ENCODE results near the gene BTBD2.
A peak's percentile ranks its signal among the peaks of the same experiment; 100 is the strongest.

Gene BTBD2

GRCh38 chr19:2015608-2015950 lies at the start of gene BTBD2:
Gene BTBD2, minus strand, starts transcription at chr19:2015714. Its CDS starts 11 bp downstream, at chr19:2015703.
- ATAC-seq (replicated peaks) = peak in 1 of 2 donors; percentile 33
- H3K27me3 Mint-ChIP-seq = no peaks in the 10 kb centered on the region
- no peaks in the 10 kb centered on the region for H3K9me3 Mint-ChIP-seq
- peak within 1 kb of the TSS; percentile 89 for H3K27ac Mint-ChIP-seq
- H3K4me1 Mint-ChIP-seq = peaks cover 33 to 62% of the 10 kb centered on the region in 2 donors
- H3K36me3 Mint-ChIP-seq = peaks cover 24 to 27% of the 10 kb centered on the region in 2 donors
- peak within 1 kb of the TSS; percentile 83 to 88 for H3K4me3 Mint-ChIP-seq
- no peak for DNase-seq

GRCh38 chr19:2064788-2065524 lies 49.4 kb upstream of the BTBD2 start:
- Mint-ChIP-seq H3K9me3 (no peaks in the 10 kb centered on the region), H3K27me3 (no peaks in the 10 kb centered on the region), H3K4me1 (peaks cover 24 to 55% of the 10 kb centered on the region in 2 donors), H3K27ac (peak overlapping the region; percentile 54), H3K4me3 (no peak overlapping the region), H3K36me3 (peaks cover 0 to 11% of the 10 kb centered on the region in 2 donors)
- no peak for DNase-seq
- ATAC-seq (replicated peaks) = no peak

DNA sequence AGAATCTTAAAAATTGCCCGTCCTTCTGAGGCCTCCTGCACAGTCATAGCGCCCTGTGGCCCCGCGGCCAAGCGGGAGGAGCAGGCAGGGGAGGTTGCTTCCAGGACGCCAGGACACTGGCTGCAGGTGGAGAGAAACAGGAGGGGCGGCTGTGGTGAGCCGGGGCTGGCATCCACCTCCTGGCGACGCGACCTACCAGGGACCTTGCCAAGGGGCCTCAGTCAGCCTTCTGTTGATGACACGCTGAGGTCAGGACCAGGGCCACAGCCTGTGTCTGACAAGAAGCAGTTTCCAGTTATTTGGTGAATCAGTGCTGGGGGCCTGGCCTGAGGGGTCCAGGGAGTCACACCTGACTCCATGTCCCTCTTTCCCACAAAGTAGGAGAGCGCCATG lies 48.9 kb upstream of the BTBD2 start:
- Mint-ChIP-seq H3K27ac (peak overlapping the region; percentile 37), H3K4me1 (peaks cover 20 to 52% of the 10 kb centered on the region in 2 donors), H3K36me3 (peaks cover 0 to 6% of the 10 kb centered on the region in 2 donors), H3K9me3 (no peaks in the 10 kb centered on the region), H3K4me3 (no peak overlapping the region), H3K27me3 (no peaks in the 10 kb centered on the region)
- no peak for ATAC-seq (replicated peaks)
- no peak for DNase-seq

DNA sequence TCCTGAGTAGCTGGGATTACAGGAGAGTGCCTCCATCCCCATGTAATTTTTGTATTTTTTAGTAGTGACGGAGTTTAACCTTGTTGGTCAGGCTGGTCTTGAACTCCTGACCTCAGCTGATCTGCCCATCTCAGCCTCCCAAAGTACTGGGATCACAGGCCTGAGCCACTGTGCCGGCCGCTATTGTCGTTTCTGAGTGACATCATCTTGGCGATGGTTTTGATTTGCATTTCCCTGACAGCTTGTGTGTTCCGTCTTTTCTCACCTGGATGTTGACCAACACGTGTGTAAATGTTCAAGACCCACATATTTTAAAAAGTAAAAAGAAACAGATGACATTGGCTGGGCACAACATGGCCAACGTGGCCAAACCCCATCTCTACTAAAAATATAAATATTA lies 48.3 kb upstream of the BTBD2 start:
- Mint-ChIP-seq H3K27me3 (no peaks in the 10 kb centered on the region), H3K36me3 (peaks cover 0 to 6% of the 10 kb centered on the region in 2 donors), H3K4me3 (no peak overlapping the region), H3K27ac (no peak overlapping the region), H3K4me1 (peaks cover 20 to 47% of the 10 kb centered on the region in 2 donors), H3K9me3 (no peaks in the 10 kb centered on the region)
- no peak for DNase-seq
- ATAC-seq (replicated peaks) = no peak

- peak overlapping the region; percentile 96 for H3K27ac Mint-ChIP-seq
- H3K9me3 Mint-ChIP-seq = no peaks in the 10 kb centered on the region
- H3K4me3 Mint-ChIP-seq = peak overlapping the region; percentile 84 to 89
- peaks cover 17 to 44% of the 10 kb centered on the region in 2 donors for H3K4me1 Mint-ChIP-seq
- H3K27me3 Mint-ChIP-seq = no peaks in the 10 kb centered on the region
- no peaks in the 10 kb centered on the region for H3K36me3 Mint-ChIP-seq
- ATAC-seq (replicated peaks) (no peak), DNase-seq (no peak)
These were observed 47.3 kb upstream of the BTBD2 start for GRCh38 chr19:2062770-2063169.

DNA sequence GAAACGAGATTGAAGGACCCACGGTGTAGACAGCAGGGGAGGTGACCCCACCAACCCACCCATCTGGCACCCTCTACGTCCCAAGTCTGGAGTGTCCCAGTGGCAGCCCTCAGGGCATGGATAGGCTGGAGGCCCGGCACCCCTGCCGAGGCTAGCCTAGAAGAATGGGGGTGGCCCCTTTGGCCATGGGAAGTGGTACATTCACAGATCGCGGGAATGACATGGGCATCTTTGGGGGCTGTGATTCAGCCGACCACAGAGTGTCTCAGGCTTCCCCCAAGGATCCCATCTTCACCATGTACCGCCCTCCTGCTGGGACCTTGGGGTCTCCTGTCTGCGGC lies 46.8 kb upstream of the BTBD2 start:
- DNase-seq = no peak
- Mint-ChIP-seq H3K27ac (peak overlapping the region; percentile 96), H3K4me1 (peaks cover 17 to 44% of the 10 kb centered on the region in 2 donors)

DNA sequence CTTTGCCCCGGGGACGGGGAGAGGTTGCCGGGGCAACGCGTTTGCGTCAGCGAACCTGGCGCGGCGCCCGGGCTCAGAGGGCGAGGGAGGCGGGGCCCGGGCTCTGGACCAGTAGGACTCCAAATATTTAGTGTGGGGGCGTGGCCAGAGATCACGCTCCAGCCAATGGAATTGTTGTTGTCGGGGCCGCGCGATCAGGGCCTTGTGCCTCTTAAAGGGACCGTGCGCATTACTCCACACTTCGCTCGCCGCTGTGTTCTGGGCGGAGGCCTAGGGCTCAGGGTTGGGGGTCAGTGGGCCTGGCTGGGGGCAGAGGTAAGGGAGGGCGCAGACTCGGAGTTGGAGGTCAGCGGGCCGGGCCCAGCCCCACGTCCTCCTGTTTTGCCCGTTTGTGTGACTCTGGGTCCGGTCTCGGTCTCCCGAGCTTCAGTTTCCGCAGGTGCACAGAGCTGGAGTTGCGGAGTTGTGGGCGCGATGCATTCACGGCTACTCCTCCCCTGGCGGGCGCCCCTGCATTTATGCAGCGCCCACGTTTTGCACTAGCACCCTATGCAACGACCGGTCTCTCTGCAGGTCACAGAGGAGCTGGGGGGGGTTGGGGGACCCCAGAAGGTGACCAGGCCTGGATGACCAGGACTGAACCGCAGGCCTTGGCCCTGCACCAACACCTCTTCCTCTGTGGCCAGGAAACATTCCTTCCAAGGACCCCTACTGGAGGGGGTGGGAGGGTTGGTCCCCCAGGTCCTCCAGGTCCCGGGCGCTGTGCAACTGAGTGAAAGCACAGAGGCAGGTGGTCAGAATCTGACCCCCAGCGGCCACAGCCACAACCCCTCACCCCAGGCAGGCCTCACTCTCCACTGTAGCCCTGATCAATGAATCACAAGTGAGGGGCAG lies 46.2 kb upstream of the BTBD2 start:
- no peaks in the 10 kb centered on the region for H3K27me3 Mint-ChIP-seq
- peak overlapping the region; percentile 84 to 89 for H3K4me3 Mint-ChIP-seq
- peak overlapping the region; percentile 96 for H3K27ac Mint-ChIP-seq
- no peaks in the 10 kb centered on the region for H3K36me3 Mint-ChIP-seq
- peaks cover 19 to 51% of the 10 kb centered on the region in 2 donors for H3K4me1 Mint-ChIP-seq
- peak; percentile 85 to 89 for ATAC-seq (replicated peaks)
- H3K9me3 Mint-ChIP-seq = no peaks in the 10 kb centered on the region
- peak; percentile 99 for DNase-seq

More for the DNA sequence above, 46.8 kb upstream of the BTBD2 start:
- Mint-ChIP-seq H3K36me3 (no peaks in the 10 kb centered on the region), H3K4me3 (peak overlapping the region; percentile 84 to 89), H3K9me3 (no peaks in the 10 kb centered on the region), H3K27me3 (no peaks in the 10 kb centered on the region)
- no peak for ATAC-seq (replicated peaks)

GRCh38 chr19:2060884-2061494 lies 45.5 kb upstream of the BTBD2 start:
- Mint-ChIP-seq H3K4me3 (peak overlapping the region; percentile 84 to 89), H3K36me3 (no peaks in the 10 kb centered on the region), H3K27me3 (no peaks in the 10 kb centered on the region), H3K27ac (peak overlapping the region; percentile 96), H3K4me1 (peaks cover 21 to 58% of the 10 kb centered on the region in 2 donors), H3K9me3 (no peaks in the 10 kb centered on the region)
- peak; percentile 62 to 64 for ATAC-seq (replicated peaks)
- no peak for DNase-seq

DNA sequence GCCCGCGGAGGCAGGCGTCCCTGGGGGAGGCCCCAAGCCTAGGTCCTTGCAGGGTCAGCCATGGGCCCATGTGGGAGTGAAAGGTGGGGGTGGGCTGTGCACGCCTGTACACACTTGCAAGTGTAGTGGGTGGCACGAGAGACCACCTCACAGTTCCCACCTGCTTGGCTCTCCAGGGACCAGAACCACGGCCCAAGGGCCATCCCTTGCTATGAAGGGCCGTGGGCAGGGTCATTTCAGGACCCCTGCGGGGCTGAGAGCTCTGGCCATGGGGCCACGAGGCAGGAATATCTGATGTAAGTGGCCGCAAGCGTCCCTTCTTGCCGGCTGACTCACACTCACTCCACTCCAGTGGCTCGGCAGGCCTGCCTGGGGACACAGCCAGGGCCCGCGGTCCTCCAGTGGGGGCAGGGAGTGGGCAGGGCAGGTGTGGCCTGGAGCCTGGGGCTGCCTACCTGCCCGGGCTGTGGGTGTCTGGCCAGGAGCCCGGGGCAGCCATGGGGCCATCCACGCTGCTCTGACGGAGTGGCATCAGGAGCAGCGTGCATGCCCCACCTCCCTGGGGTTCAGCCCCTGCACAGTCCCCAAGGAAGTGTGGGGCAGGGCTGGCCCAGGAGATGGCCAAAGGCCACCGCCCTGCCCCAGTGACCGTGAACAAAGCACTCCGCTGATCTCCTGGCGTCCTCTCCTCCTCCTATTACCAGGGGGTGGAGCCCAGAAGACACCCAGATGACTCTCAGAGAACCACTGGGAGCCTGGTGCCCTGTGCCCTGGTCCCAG lies 44.1 kb upstream of the BTBD2 start:
- no peak for ATAC-seq (replicated peaks)
- Mint-ChIP-seq H3K27ac (peak overlapping the region; percentile 96), H3K4me3 (peak overlapping the region; percentile 84 to 89), H3K36me3 (no peaks in the 10 kb centered on the region), H3K4me1 (peaks cover 32 to 66% of the 10 kb centered on the region in 2 donors), H3K27me3 (no peaks in the 10 kb centered on the region), H3K9me3 (no peaks in the 10 kb centered on the region)
- DNase-seq = no peak

DNA sequence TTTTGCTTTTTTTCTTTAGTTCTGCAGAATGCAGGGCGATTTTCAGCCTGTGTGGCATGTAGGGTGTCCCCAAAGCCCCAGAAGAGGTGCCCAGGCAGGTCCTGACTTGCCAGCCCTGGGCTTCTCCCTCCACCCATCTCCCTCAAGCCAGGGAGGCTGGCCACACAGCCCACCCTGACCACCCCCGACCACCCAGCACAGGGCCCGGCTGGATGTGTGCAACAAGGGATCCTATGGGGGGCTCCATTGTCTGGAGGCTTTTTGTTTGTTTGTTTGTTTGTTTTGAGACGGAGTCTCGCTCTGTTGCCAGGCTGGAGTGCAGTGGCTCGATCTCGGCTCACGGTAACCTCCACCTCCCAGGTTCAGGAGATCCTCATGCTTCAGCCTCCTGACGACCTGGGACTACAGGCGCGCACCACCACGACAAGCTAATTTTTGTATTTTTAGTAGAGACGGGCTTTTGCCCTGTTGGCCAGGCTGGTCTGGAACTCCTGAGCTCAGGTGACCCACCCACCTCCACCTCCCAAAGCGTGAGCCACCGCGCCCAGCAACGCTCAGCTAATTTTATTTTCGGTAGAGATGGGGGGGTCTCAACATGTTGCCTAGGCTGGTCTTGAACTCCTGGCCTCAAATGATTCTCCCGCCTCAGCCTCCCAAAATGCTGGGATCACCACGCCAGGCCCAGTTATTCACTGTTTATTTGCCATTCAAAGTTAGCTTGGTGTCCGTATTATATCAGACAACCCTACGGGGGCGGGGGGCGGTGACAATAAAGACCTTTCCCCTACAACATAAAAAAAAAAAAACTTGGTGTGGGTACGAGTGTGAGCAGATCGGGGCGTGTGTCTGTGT lies 43.3 kb upstream of the BTBD2 start:
- peaks cover 33 to 71% of the 10 kb centered on the region in 2 donors for H3K4me1 Mint-ChIP-seq
- no peaks in the 10 kb centered on the region for H3K27me3 Mint-ChIP-seq
- peak overlapping the region; percentile 51 for H3K27ac Mint-ChIP-seq
- ATAC-seq (replicated peaks) (no peak), DNase-seq (no peak)
- peak overlapping the region in 1 of 2 donors; percentile 8 for H3K4me3 Mint-ChIP-seq
- no peaks in the 10 kb centered on the region for H3K9me3 Mint-ChIP-seq
- H3K36me3 Mint-ChIP-seq = no peaks in the 10 kb centered on the region

GRCh38 chr19:2057484-2058469 lies 42.3 kb upstream of the BTBD2 start:
- Mint-ChIP-seq H3K9me3 (no peaks in the 10 kb centered on the region), H3K36me3 (no peaks in the 10 kb centered on the region), H3K27me3 (no peaks in the 10 kb centered on the region), H3K27ac (peak overlapping the region; percentile 1), H3K4me1 (peaks cover 30 to 72% of the 10 kb centered on the region in 2 donors), H3K4me3 (no peak overlapping the region)
- no peak for DNase-seq
- ATAC-seq (replicated peaks) = no peak

DNA sequence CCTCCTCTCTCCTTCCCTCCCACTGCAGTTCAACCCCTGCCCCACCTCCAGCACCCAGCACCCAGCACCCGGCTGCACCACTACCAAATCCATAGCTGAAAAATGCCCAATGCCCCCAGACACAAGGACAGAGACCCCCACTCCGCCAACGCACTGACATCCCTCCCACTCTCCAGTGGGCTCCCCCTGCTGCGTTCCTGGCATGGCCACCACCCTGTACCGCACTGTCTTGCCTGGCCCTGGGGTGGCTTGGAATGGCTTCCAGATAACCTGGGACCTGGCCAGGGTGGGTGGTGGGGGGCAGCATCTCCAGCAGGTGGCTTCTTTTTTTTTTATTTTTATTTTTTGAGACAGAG lies 41.3 kb upstream of the BTBD2 start:
- peaks cover 34 to 72% of the 10 kb centered on the region in 2 donors for H3K4me1 Mint-ChIP-seq
- peak overlapping the region; percentile 64 to 65 for H3K4me3 Mint-ChIP-seq
- peak overlapping the region; percentile 85 for H3K27ac Mint-ChIP-seq
- DNase-seq (no peak), ATAC-seq (replicated peaks) (no peak)
- H3K36me3 Mint-ChIP-seq = no peaks in the 10 kb centered on the region
- H3K9me3 Mint-ChIP-seq = no peaks in the 10 kb centered on the region
- no peaks in the 10 kb centered on the region for H3K27me3 Mint-ChIP-seq

Measured in stimulated activated naive B cell treated with anti-CD40 and anti-IgM and Interleukin-4, amounts not matched to agents 10 μg/mL and 1 μg/mL and 100 μg/mL, for 72 hours (primary cell).